ENCODE results near the gene ANK3.

Gene ANK3

GRCh38 chr10:60368875-60369546 is 20.7 kb downstream of the ANK3 start:
- H3K27ac ChIP-seq (ENCODE audit: extremely low read depth, low read depth, low read length), result no peak overlapping the region
- no peaks in the 10 kb centered on the region for H3K9me3 ChIP-seq (ENCODE audit: control insufficient read depth, insufficient read depth, low read depth, low read length)
- H3K4me1 ChIP-seq (ENCODE audit: control insufficient read depth, insufficient read depth, low read length), result no peaks in the 10 kb centered on the region
- no peaks in the 10 kb centered on the region for H3K36me3 ChIP-seq (ENCODE audit: control insufficient read depth in 2 of 2, insufficient read depth in 1 of 2, low read length in 2 of 2)
- TF ChIP-seq ZNF138 (tag by site-specific recombination; IDR thresholded peaks at IDR 0.05; ENCODE audit: borderline replicate concordance) (no peak), ZNF777 (tag by site-specific recombination; IDR thresholded peaks at IDR 0.05; ENCODE audit: borderline replicate concordance) (no peak), ZNF768 (tag by site-specific recombination; IDR thresholded peaks at IDR 0.05) (no peak), EGR2 (tag by site-specific recombination; IDR thresholded peaks at IDR 0.05; ENCODE audit: low read depth) (no peak), ZNF140 (tag by site-specific recombination; IDR thresholded peaks at IDR 0.05) (no peak), KLF1 (tag by site-specific recombination; IDR thresholded peaks at IDR 0.05) (no peak), ZNF433 (tag by site-specific recombination; IDR thresholded peaks at IDR 0.05; ENCODE audit: low read depth) (no peak), BCL11B (tag by site-specific recombination; IDR thresholded peaks at IDR 0.05; ENCODE audit: low read depth) (no peak), ZNF501 (tag by site-specific recombination; IDR thresholded peaks at IDR 0.05) (no peak), ZNF560 (tag by site-specific recombination; IDR thresholded peaks at IDR 0.05; ENCODE audit: borderline replicate concordance) (no peak), ZNF558 (tag by site-specific recombination; IDR thresholded peaks at IDR 0.05) (no peak), ZNF707 (tag by site-specific recombination; IDR thresholded peaks at IDR 0.05) (no peak), ZNF23 (tag by site-specific recombination; IDR thresholded peaks at IDR 0.05; ENCODE audit: borderline replicate concordance) (no peak), KLF7 (tag by site-specific recombination; IDR thresholded peaks at IDR 0.05; ENCODE audit: borderline replicate concordance) (no peak), KLF10 (tag by site-specific recombination; IDR thresholded peaks at IDR 0.05) (no peak), TSHZ1 (tag by site-specific recombination; IDR thresholded peaks at IDR 0.05; ENCODE audit: borderline replicate concordance) (no peak)
- TF ChIP-seq, protein P1, sequence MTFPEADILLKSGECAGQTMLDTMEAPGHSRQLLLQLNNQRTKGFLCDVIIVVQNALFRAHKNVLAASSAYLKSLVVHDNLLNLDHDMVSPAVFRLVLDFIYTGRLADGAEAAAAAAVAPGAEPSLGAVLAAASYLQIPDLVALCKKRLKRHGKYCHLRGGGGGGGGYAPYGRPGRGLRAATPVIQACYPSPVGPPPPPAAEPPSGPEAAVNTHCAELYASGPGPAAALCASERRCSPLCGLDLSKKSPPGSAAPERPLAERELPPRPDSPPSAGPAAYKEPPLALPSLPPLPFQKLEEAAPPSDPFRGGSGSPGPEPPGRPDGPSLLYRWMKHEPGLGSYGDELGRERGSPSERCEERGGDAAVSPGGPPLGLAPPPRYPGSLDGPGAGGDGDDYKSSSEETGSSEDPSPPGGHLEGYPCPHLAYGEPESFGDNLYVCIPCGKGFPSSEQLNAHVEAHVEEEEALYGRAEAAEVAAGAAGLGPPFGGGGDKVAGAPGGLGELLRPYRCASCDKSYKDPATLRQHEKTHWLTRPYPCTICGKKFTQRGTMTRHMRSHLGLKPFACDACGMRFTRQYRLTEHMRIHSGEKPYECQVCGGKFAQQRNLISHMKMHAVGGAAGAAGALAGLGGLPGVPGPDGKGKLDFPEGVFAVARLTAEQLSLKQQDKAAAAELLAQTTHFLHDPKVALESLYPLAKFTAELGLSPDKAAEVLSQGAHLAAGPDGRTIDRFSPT (tag by site-specific recombination; IDR thresholded peaks at IDR 0.05), result no peak
- TF ChIP-seq, protein P2, sequence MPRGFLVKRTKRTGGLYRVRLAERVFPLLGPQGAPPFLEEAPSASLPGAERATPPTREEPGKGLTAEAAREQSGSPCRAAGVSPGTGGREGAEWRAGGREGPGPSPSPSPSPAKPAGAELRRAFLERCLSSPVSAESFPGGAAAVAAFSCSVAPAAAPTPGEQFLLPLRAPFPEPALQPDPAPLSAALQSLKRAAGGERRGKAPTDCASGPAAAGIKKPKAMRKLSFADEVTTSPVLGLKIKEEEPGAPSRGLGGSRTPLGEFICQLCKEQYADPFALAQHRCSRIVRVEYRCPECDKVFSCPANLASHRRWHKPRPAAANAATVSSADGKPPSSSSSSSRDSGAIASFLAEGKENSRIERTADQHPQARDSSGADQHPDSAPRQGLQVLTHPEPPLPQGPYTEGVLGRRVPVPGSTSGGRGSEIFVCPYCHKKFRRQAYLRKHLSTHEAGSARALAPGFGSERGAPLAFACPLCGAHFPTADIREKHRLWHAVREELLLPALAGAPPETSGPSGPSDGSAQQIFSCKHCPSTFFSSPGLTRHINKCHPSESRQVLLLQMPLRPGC (tag by site-specific recombination; IDR thresholded peaks at IDR 0.05), result no peak
- TF ChIP-seq, protein P3, sequence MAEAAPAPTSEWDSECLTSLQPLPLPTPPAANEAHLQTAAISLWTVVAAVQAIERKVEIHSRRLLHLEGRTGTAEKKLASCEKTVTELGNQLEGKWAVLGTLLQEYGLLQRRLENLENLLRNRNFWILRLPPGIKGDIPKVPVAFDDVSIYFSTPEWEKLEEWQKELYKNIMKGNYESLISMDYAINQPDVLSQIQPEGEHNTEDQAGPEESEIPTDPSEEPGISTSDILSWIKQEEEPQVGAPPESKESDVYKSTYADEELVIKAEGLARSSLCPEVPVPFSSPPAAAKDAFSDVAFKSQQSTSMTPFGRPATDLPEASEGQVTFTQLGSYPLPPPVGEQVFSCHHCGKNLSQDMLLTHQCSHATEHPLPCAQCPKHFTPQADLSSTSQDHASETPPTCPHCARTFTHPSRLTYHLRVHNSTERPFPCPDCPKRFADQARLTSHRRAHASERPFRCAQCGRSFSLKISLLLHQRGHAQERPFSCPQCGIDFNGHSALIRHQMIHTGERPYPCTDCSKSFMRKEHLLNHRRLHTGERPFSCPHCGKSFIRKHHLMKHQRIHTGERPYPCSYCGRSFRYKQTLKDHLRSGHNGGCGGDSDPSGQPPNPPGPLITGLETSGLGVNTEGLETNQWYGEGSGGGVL (tag by site-specific recombination; IDR thresholded peaks at IDR 0.05), result no peak
- POLR2A ChIA-PET, result no interaction called here
- no peak overlapping the region for H3K4me3 ChIP-seq (ENCODE audit: low read depth, low read length)
- CTCF ChIA-PET, result interaction anchor here (0.6 kb wide), 2 partner anchors 75 to 188 kb away, joined by 4 read pairs; no protein-coding TSS in a partner anchor
